BJ (cell line): ENCODE measurements around the gene PPP3CA. TPM values are rescaled to one million over a fixed set of nuclear protein-coding genes. Genes with fewer than 3 reads are reported as not detected.

Experiments used
- CTCF ChIA-PET: fragments of 350-600 bp; formaldehyde crosslinking; extraction: SDS; loops from one replicate; lab custom pipeline; 2021; ENCODE audit warnings: antibody characterized with exemption, inconsistent platforms; lab: Yijun Ruan, JAX
- POLR2A ChIA-PET: fragments of 300-600 bp; sonication (Branson Sonifier 250); formaldehyde crosslinking; extraction: SDS; loops from one replicate; lab custom pipeline; 2021; ENCODE audit warnings: antibody characterized with exemption; lab: Charles Lee
- DNase-seq: peaks from one replicate; pipeline ENCODE4 v3.0.0-alpha.2; 2011; ENCODE audit warnings: low read depth
- H3K27me3 ChIP-seq: 2 replicates; pipeline ENCODE4 v1.6.0; 2011; ENCODE audit warnings: low read length; ENCODE audit not compliant: control insufficient read depth, insufficient read depth
- H3K36me3 ChIP-seq: 2 replicates; pipeline ENCODE4 v1.5.1; 2011; ENCODE audit warnings: low read length; ENCODE audit not compliant: control insufficient read depth, insufficient read depth
- H3K4me3 ChIP-seq: 2 replicates; pipeline ENCODE4 v1.5.1; 2011; ENCODE audit warnings: low read depth, mild to moderate bottlenecking, control low read depth, low read length
- CTCF ChIP-seq: IDR thresholded peaks from 2 replicates; pipeline ENCODE4 v1.5.1; 2011; ENCODE audit warnings: low read depth, mild to moderate bottlenecking, control low read depth, inconsistent platforms, low read length, moderate library complexity; ENCODE audit not compliant: insufficient read depth
- polyA plus RNA-seq: library from polyadenylated mRNA; depleted of rRNA; stranded (reverse); fragments of >200 nt; gene quantifications from 2 replicates; pipeline ENCODE4 v1.2.3, GENCODE V29; 2011
- small RNA-seq: library from RNA; depleted of rRNA; stranded (forward); fragments of <200 nt; gene quantifications from one replicate; pipeline ENCODE3, GENCODE V24; 2012; ENCODE audit warnings: low replicate concordance, low read depth; ENCODE audit not compliant: insufficient read length

PPP3CA gene
- polyA plus RNA-seq, 1 experiment: 10.6 TPM

- H3K4me3 ChIP-seq: no peak overlapping the region
- no peak for DNase-seq
- ChIA-PET CTCF (interaction anchor here (0.6 to 1.5 kb wide), 2 partner anchors 14 to 250 kb away, joined by 3 to 4 read pairs; no protein-coding TSS in a partner anchor), POLR2A (no interaction called here)
- H3K36me3 ChIP-seq: no peaks in the 10 kb centered on the region
- no peaks in the 10 kb centered on the region; the same call in 1 of the 2 replicates for H3K27me3 ChIP-seq
- TF ChIP-seq CTCF: no peak
Measured at GRCh38 chr4:100977274-100977673, 370.1 kb downstream of the PPP3CA start.

Small RNA genes within 50 kb of the gene (small RNA-seq; reads per million reads assigned to genes)
- 1.7 reads per million for gene MIR1255A
- not detected for gene MIR8066
